ENCODE results near the gene CRTAC1. TPM values are rescaled to one million over a fixed set of nuclear protein-coding genes. Genes with fewer than 3 reads are reported as not detected.

CRTAC1 gene
- total and polyA plus RNA-seq, 9 of the 15 experiments (the other 6 are each of a cell fraction or from before 2014, with no cell fraction given), result not detected

DNA sequence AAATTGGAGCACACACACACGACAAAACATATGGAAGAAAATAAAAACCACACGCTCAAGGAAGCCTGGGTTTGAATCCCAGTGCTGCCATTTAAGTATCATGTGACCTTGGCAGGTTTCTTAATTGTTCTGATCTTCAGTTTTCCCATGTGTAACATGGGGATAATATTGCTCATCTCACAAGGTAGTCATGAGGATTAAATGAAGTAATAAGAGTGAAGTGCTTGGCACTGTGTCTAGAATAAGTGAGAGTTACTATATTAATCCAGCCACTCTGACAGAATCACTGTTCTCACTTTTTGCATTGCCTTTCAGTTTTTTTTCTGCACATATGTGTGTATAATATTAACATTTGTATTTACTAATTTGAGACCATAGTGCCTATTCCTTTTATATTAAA is 137.5 kb downstream of the CRTAC1 start:
- Histone ChIP-seq H3K4me3 (no peak overlapping the region), H3K36me3 (ENCODE audit: control insufficient read depth, insufficient read depth, low read length) (no peaks in the 10 kb centered on the region), H3K9me3 (replicated peaks; ENCODE audit: control insufficient read depth, insufficient read depth, low read depth, low read length) (no peaks in the 10 kb centered on the region), H3K27ac (ENCODE audit: extremely low read depth, low read depth, low read length) (no peak overlapping the region), H3K9ac (ENCODE audit: insufficient read depth in 1 of 2, low read depth in 2 of 2, low read length in 2 of 2) (no peak overlapping the region), H4K20me1 (replicated peaks; ENCODE audit: control insufficient read depth, insufficient read depth, low read length) (no peaks in the 10 kb centered on the region), H3K27me3 (ENCODE audit: control insufficient read depth in 2 of 2, insufficient read depth in 2 of 2, low read length in 2 of 2) (peaks cover 4 to 6% of the 10 kb centered on the region in 2 experiments; a peak in 2 of 5 replicates), H3K4me2 (ENCODE audit: insufficient read depth, low read length) (no peak overlapping the region), H3K9me1 (ENCODE audit: control insufficient read depth, insufficient read depth, low read length) (no peaks in the 10 kb centered on the region), H2AFZ (ENCODE audit: low read depth, low read length) (no peak overlapping the region), H3K79me2 (ENCODE audit: control insufficient read depth, insufficient read depth, low read length) (no peaks in the 10 kb centered on the region), H3K4me1 (replicated peaks in 1 of 2; ENCODE audit: control insufficient read depth in 2 of 2, insufficient read depth in 2 of 2, low read length in 2 of 2) (peaks cover 14 to 17% of the 10 kb centered on the region in 2 experiments)
- FAIRE-seq (no peak), DNase-seq (ENCODE audit: extremely low read depth in 1 of 4, low spot score in 3 of 4) (no peak), ATAC-seq (no peak)
- in situ Hi-C loops (cut with MboI) (no loop called here), intact Hi-C loops (cut with micrococcal nuclease) (no loop called here)
- WGBS (ENCODE audit: insufficient coverage, low coverage, missing lambda C conversion rate), result 5% methylated on average over 2 of the region's 2 CpGs
- POLR2A ChIA-PET, result no interaction called here
- no TSS peak for BruUV-seq (replicated peaks)
- TF ChIP-seq TFE3 (CRISPR knock-in tag; IDR thresholded peaks at IDR 0.05) (peak; percentile 40), EWSR1 (IDR thresholded peaks at IDR 0.05; ENCODE audit: borderline replicate concordance, low read depth, partially characterized antibody) (no peak)
- CTCF ChIA-PET (ENCODE audit: low intra/inter-chr PET ratio), result no interaction called here

- Histone ChIP-seq H3K9me1 (ENCODE audit: control insufficient read depth, insufficient read depth, low read length) (no peaks in the 10 kb centered on the region), H3K4me2 (ENCODE audit: insufficient read depth, low read length) (no peak overlapping the region), H3K27me3 (ENCODE audit: control insufficient read depth in 2 of 2, insufficient read depth in 2 of 2, low read length in 2 of 2) (peaks cover 4 to 6% of the 10 kb centered on the region in 2 experiments; a peak in 2 of 5 replicates), H3K36me3 (ENCODE audit: control insufficient read depth, insufficient read depth, low read length) (no peaks in the 10 kb centered on the region), H3K4me3 (no peak overlapping the region), H4K20me1 (replicated peaks; ENCODE audit: control insufficient read depth, insufficient read depth, low read length) (no peaks in the 10 kb centered on the region), H3K4me1 (replicated peaks in 1 of 2; ENCODE audit: control insufficient read depth in 2 of 2, insufficient read depth in 2 of 2, low read length in 2 of 2) (peaks cover 14 to 17% of the 10 kb centered on the region in 2 experiments), H2AFZ (ENCODE audit: low read depth, low read length) (no peak overlapping the region), H3K9me3 (replicated peaks; ENCODE audit: control insufficient read depth, insufficient read depth, low read depth, low read length) (no peaks in the 10 kb centered on the region), H3K79me2 (ENCODE audit: control insufficient read depth, insufficient read depth, low read length) (no peaks in the 10 kb centered on the region), H3K9ac (ENCODE audit: insufficient read depth in 1 of 2, low read depth in 2 of 2, low read length in 2 of 2) (no peak overlapping the region; a peak in 1 of 4 replicates), H3K27ac (ENCODE audit: extremely low read depth, low read depth, low read length) (no peak overlapping the region)
- POLR2A ChIA-PET, result no interaction called here
- no peak for FAIRE-seq
- CTCF ChIA-PET (ENCODE audit: low intra/inter-chr PET ratio), result no interaction called here
- in situ Hi-C loops (cut with MboI) (no loop called here), intact Hi-C loops (cut with micrococcal nuclease) (no loop called here)
- BruUV-seq (replicated peaks), result no TSS peak
- 33% methylated on average over 2 of the region's 2 CpGs for WGBS (ENCODE audit: insufficient coverage, low coverage, missing lambda C conversion rate)
- no peak for ATAC-seq
- no peak for DNase-seq (ENCODE audit: extremely low read depth in 1 of 4, low spot score in 3 of 4)
- TF ChIP-seq ZNF609 (CRISPR knock-in tag; IDR thresholded peaks at IDR 0.05; ENCODE audit: borderline replicate concordance), result no peak
- TF ChIP-seq PRPF4 (IDR thresholded peaks at IDR 0.05; ENCODE audit: insufficient read depth, low read depth, low read length, poor library complexity, severe bottlenecking), result no peak
- no peak for TF ChIP-seq ZNF639 (CRISPR knock-in tag; conservative IDR thresholded peaks at IDR 0.05 in 1 of 2, IDR thresholded peaks at IDR 0.05 in 1 of 2)
- TF ChIP-seq MEIS2 (IDR thresholded peaks at IDR 0.05; ENCODE audit: partially characterized antibody), result no peak
Measured at GRCh38 chr10:97892506-97892905, 137.9 kb downstream of the CRTAC1 start.
